ENCODE results near the gene CLEC3B. TPM values are rescaled to one million over a fixed set of nuclear protein-coding genes. Genes with fewer than 3 reads are reported as not detected.

Gene CLEC3B
- total and polyA plus RNA-seq, 2 donors (not counting 1 experiment from before 2014, with no cell fraction given), result 0.82 TPM; not detected in 1

GRCh38 chr3:45023675-45024074 lies 2.4 kb upstream of the CLEC3B start:
- no peak overlapping the region for H3K4me3 ChIP-seq (ENCODE audit: control extremely low read depth in 1 of 5, extremely low read depth in 1 of 5, insufficient read depth in 1 of 5, low read depth in 2 of 5, low read length in 4 of 5)
- DNase-seq (no peak), ATAC-seq (ENCODE audit: low read depth) (no peak)
- H3K27ac ChIP-seq (ENCODE audit: low read length in 2 of 2), result no peak overlapping the region
- no peaks in the 10 kb centered on the region for H3K79me2 ChIP-seq (ENCODE audit: control insufficient read depth, insufficient read depth, low read length)
- H4K20me1 ChIP-seq (ENCODE audit: control insufficient read depth, insufficient read depth, low read length, poor library complexity, severe bottlenecking), result no peaks in the 10 kb centered on the region
- H3K27me3 ChIP-seq (replicated peaks in 1 of 4; ENCODE audit: control extremely low read depth in 1 of 4, control insufficient read depth in 3 of 4, insufficient read depth in 4 of 4, low read length in 3 of 4), result peaks cover 0 to 15% (median 4%) of the 10 kb centered on the region in 4 experiments
- Mint-ChIP-seq H3K4me3 (no peak overlapping the region), H3K4me1 (no peaks in the 10 kb centered on the region), H3K9me3 (ENCODE audit: insufficient read depth) (no peaks in the 10 kb centered on the region), H3K27ac (no peak overlapping the region), H3K27me3 (peaks cover 11% of the 10 kb centered on the region)
- CTCF ChIA-PET, result no interaction called here
- WGBS (ENCODE audit: insufficient coverage), result no CpG with 5 or more reads among the region's 3 CpGs
- no peaks in the 10 kb centered on the region for H3K4me1 ChIP-seq (ENCODE audit: control insufficient read depth in 2 of 2, insufficient read depth in 2 of 2, low read length in 2 of 2)
- no peaks in the 10 kb centered on the region for H3K36me3 ChIP-seq (replicated peaks in 1 of 2; ENCODE audit: control extremely low read depth in 1 of 2, control insufficient read depth in 1 of 2, extremely low read depth in 1 of 2, insufficient read depth in 2 of 2, low read length in 1 of 2)
- no peak overlapping the region for H3K9ac ChIP-seq (ENCODE audit: low read length)
- no peak overlapping the region for H3K4me2 ChIP-seq (replicated peaks; ENCODE audit: low read depth, low read length, poor library complexity, severe bottlenecking)
- no peak overlapping the region for H2AFZ ChIP-seq (ENCODE audit: insufficient read depth, low read depth, low read length, poor library complexity, severe bottlenecking)
- intact Hi-C loops (cut with micrococcal nuclease), result no loop called here
- POLR2A ChIA-PET, result no interaction called here
- no peak for TF ChIP-seq EZH2 (IDR thresholded peaks at IDR 0.05; ENCODE audit: borderline replicate concordance, insufficient read depth, low read depth, low read length, poor library complexity, severe bottlenecking)
- no peak for TF ChIP-seq CTCF (IDR thresholded peaks at IDR 0.05)
- no peaks in the 10 kb centered on the region for H3K9me3 ChIP-seq (ENCODE audit: control extremely low read depth in 1 of 3, control insufficient read depth in 2 of 3, insufficient read depth in 1 of 3, low read length in 2 of 3)

GRCh38 chr3:45024542-45025255 lies 1.4 kb upstream of the CLEC3B start:
- Histone ChIP-seq H3K4me2 (replicated peaks; ENCODE audit: low read depth, low read length, poor library complexity, severe bottlenecking) (no peak overlapping the region), H3K4me3 (ENCODE audit: control extremely low read depth in 1 of 5, extremely low read depth in 1 of 5, insufficient read depth in 1 of 5, low read depth in 2 of 5, low read length in 4 of 5) (no peak overlapping the region), H3K4me1 (ENCODE audit: control insufficient read depth in 2 of 2, insufficient read depth in 2 of 2, low read length in 2 of 2) (no peaks in the 10 kb centered on the region), H3K27me3 (replicated peaks in 1 of 4; ENCODE audit: control extremely low read depth in 1 of 4, control insufficient read depth in 3 of 4, insufficient read depth in 4 of 4, low read length in 3 of 4) (peaks cover 0 to 24% (median 4%) of the 10 kb centered on the region in 4 experiments), H3K79me2 (ENCODE audit: control insufficient read depth, insufficient read depth, low read length) (no peaks in the 10 kb centered on the region), H3K36me3 (replicated peaks in 1 of 2; ENCODE audit: control extremely low read depth in 1 of 2, control insufficient read depth in 1 of 2, extremely low read depth in 1 of 2, insufficient read depth in 2 of 2, low read length in 1 of 2) (no peaks in the 10 kb centered on the region), H3K9me3 (ENCODE audit: control extremely low read depth in 1 of 3, control insufficient read depth in 2 of 3, insufficient read depth in 1 of 3, low read length in 2 of 3) (no peaks in the 10 kb centered on the region), H3K9ac (ENCODE audit: low read length) (no peak overlapping the region), H3K27ac (ENCODE audit: low read length in 2 of 2) (no peak overlapping the region), H4K20me1 (ENCODE audit: control insufficient read depth, insufficient read depth, low read length, poor library complexity, severe bottlenecking) (no peaks in the 10 kb centered on the region), H2AFZ (ENCODE audit: insufficient read depth, low read depth, low read length, poor library complexity, severe bottlenecking) (no peak overlapping the region)
- peaks cover 11% of the 10 kb centered on the region for H3K27me3 Mint-ChIP-seq
- DNase-seq (no peak), ATAC-seq (ENCODE audit: low read depth) (no peak)
- CTCF ChIA-PET, result no interaction called here
- H3K4me3 Mint-ChIP-seq, result no peak overlapping the region
- H3K4me1 Mint-ChIP-seq, result no peaks in the 10 kb centered on the region
- 80% methylated on average over 3 of the region's 6 CpGs for WGBS (ENCODE audit: insufficient coverage)
- TF ChIP-seq EZH2 (IDR thresholded peaks at IDR 0.05; ENCODE audit: borderline replicate concordance, insufficient read depth, low read depth, low read length, poor library complexity, severe bottlenecking) (no peak), CTCF (IDR thresholded peaks at IDR 0.05) (no peak)
- no peak overlapping the region for H3K27ac Mint-ChIP-seq
- H3K9me3 Mint-ChIP-seq (ENCODE audit: insufficient read depth), result no peaks in the 10 kb centered on the region
- intact Hi-C loops (cut with micrococcal nuclease), result no loop called here
- POLR2A ChIA-PET, result no interaction called here

Measured in B cell (primary cell).